Epithelial cell of esophagus (primary cell): ENCODE results near the gene ASGR2.
A peak's percentile ranks its signal among the peaks of the same experiment; 100 is the strongest.

Experiments
- DNase-seq: peaks from one replicate; pipeline ENCODE4 v3.0.0; 2010; ENCODE audit warnings: low read depth
- H3K4me3 ChIP-seq: 2 replicates; pipeline ENCODE4 v1.5.1; 2011; ENCODE audit warnings: mild to moderate bottlenecking, low read length, control low read depth
- TF ChIP-seq, protein P1 (sequence below): IDR thresholded peaks from 2 replicates; pipeline ENCODE4 v1.5.1; 2011; ENCODE audit warnings: low read depth, mild to moderate bottlenecking, low read length, control low read depth, inconsistent platforms; ENCODE audit not compliant: insufficient read depth; ENCODE audit errors: missing control alignments

Gene ASGR2

DNA sequence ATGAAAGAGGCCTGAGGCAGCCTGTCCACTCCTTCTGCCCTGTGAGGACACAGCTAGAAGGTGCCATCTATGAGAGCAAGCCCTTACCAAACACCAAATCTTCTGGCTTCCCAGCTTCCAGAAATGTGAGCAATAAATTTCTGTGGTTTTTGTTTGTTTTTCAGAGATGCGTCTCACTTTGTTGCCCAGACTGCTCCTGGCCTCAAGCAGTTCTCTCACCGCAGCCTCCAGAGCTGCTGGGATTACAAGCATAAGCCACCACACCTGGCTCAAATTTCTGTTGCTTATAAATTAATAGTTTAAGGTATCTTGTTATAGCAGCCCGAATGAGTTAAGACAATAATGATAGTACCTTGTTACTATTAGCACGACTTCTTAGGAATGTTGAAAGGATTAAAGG lies 58.2 kb downstream of the ASGR2 start:
- H3K4me3 ChIP-seq: no peak overlapping the region
- peak; percentile 62 for DNase-seq
- TF ChIP-seq, protein P1, sequence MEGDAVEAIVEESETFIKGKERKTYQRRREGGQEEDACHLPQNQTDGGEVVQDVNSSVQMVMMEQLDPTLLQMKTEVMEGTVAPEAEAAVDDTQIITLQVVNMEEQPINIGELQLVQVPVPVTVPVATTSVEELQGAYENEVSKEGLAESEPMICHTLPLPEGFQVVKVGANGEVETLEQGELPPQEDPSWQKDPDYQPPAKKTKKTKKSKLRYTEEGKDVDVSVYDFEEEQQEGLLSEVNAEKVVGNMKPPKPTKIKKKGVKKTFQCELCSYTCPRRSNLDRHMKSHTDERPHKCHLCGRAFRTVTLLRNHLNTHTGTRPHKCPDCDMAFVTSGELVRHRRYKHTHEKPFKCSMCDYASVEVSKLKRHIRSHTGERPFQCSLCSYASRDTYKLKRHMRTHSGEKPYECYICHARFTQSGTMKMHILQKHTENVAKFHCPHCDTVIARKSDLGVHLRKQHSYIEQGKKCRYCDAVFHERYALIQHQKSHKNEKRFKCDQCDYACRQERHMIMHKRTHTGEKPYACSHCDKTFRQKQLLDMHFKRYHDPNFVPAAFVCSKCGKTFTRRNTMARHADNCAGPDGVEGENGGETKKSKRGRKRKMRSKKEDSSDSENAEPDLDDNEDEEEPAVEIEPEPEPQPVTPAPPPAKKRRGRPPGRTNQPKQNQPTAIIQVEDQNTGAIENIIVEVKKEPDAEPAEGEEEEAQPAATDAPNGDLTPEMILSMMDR: no peak
